MM.1S (cell line): Measurements from ENCODE around the gene GPR137B.

Experiments used
- DNase-seq: peaks from one replicate; pipeline ENCODE4 v3.0.0-alpha.2; 2015
- H2AFZ ChIP-seq: fragments of 300-600 bp; sonication (generic); 2 replicates; pipeline ENCODE4 v1.6.0; 2016; ENCODE audit warnings: antibody characterized with exemption, low read length
- H3F3A ChIP-seq: fragments of 300-600 bp; sonication (generic); 2 replicates; pipeline ENCODE4 v1.6.1; 2016; ENCODE audit warnings: mild to moderate bottlenecking, antibody characterized with exemption, low read length, moderate library complexity, mixed read lengths; ENCODE audit not compliant: insufficient read depth
- H3K27ac ChIP-seq: fragments of 300-600 bp; sonication (generic); 2 replicates; pipeline ENCODE4 v1.5.1; 2016; ENCODE audit warnings: mild to moderate bottlenecking, low read length
- H3K27me3 ChIP-seq: fragments of 300-600 bp; sonication (generic); replicated peaks from 2 replicates; pipeline ENCODE4 v1.6.0; 2016; ENCODE audit warnings: low read length; ENCODE audit not compliant: insufficient read depth
- H3K36me3 ChIP-seq: fragments of 300-600 bp; sonication (generic); replicated peaks from 2 replicates; pipeline ENCODE4 v1.6.1; 2016; ENCODE audit warnings: mild to moderate bottlenecking, low read length, mixed read lengths; ENCODE audit not compliant: insufficient read depth
- H3K4me1 ChIP-seq: fragments of 300-600 bp; sonication (generic); 2 replicates; pipeline ENCODE4 v1.6.1; 2016; ENCODE audit warnings: low read length, mixed read lengths
- H3K4me2 ChIP-seq: fragments of 300-600 bp; sonication (generic); 2 replicates; pipeline ENCODE4 v1.6.0; 2016; ENCODE audit warnings: low read depth, low read length
- H3K4me3 ChIP-seq: fragments of 300-600 bp; sonication (generic); 2 replicates; pipeline ENCODE4 v1.5.1; 2016; ENCODE audit warnings: low read length, mixed read lengths
- H3K79me2 ChIP-seq: fragments of 300-600 bp; sonication (generic); 2 replicates; pipeline ENCODE4 v1.6.1; 2016; ENCODE audit warnings: mixed run types, low read length, mixed read lengths
- H3K9ac ChIP-seq: fragments of 300-600 bp; sonication (generic); 2 replicates; pipeline ENCODE4 v1.6.1; 2016; ENCODE audit warnings: low read length, mixed read lengths
- H3K9me2 ChIP-seq: fragments of 300-600 bp; sonication (generic); replicated peaks from 2 replicates; pipeline ENCODE4 v1.6.1; 2016; ENCODE audit warnings: mild to moderate bottlenecking, low read length, mixed read lengths; ENCODE audit not compliant: insufficient read depth
- H3K9me3 ChIP-seq: fragments of 300-600 bp; sonication (generic); replicated peaks from 2 replicates; pipeline ENCODE4 v1.6.1; 2016; ENCODE audit warnings: mild to moderate bottlenecking, low read length, mixed read lengths; ENCODE audit not compliant: insufficient read depth
- H4K20me1 ChIP-seq: fragments of 300-600 bp; sonication (generic); 2 replicates; pipeline ENCODE4 v1.6.1; 2016; ENCODE audit warnings: mild to moderate bottlenecking, low read length, moderate library complexity, mixed read lengths; ENCODE audit not compliant: insufficient read depth
- EZH2 ChIP-seq: fragments of 300-600 bp; sonication (generic); optimal IDR thresholded peaks from 2 replicates; pipeline ENCODE3; 2017; ENCODE audit warnings: low read depth, mild to moderate bottlenecking, antibody characterized with exemption, low read length, mixed read lengths
- EZH2phosphoT487 ChIP-seq: fragments of 300-600 bp; sonication (generic); IDR thresholded peaks from 2 replicates; pipeline ENCODE4 v1.6.1; 2018; ENCODE audit warnings: antibody characterized with exemption, low read length
- TF ChIP-seq, protein P1 (sequence below): fragments of 300-600 bp; sonication (generic); IDR thresholded peaks from 2 replicates; pipeline ENCODE4 v1.5.1; 2016; ENCODE audit warnings: antibody characterized with exemption, low read length, mixed read lengths

GPR137B gene

DNA sequence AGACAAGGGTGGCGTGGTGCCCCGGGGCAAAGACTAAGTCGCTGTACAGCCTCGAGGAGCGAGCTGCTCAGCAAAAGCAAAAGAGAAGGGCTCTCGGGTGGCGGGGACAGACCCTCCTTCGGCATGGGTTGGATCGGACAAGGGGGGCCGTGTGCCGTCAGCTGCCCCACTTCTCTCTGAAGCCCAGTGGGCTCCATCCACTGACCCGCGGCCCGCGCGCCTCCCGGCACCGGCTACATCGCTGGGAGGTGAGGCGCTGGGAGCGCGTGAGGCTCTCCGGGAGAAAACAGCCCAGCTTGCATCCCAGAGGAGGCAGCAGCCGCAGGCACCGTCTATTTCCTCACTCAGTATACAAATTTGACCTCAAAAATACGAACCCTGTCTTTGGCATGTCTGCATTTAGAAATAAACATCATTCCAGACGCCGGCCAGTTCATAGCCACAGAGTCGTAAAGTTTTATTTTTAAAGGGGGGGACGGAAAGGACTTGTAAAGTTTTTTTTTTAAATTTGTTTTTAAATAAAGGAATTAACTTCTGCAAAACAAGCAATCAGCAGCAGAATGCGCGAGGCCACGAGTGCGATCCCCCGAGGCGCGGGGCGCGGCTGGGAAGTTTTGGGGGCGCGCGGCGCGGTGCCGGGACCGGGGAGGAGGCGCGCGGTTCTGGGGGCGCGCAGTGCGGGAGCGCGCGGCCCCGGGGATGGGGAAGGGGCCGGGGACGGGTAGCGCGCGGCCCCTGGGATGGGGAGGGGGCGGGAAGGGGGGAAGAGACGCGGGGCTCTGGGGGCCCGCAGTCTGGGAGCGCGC is 689 bp upstream of the GPR137B start:
- Histone ChIP-seq H3K4me3 (no peak overlapping the region), H4K20me1 (no peaks in the 10 kb centered on the region), H3K27ac (no peak overlapping the region), H3K27me3 (peaks cover 46% of the 10 kb centered on the region), H3K9me3 (no peaks in the 10 kb centered on the region), H3K9ac (no peak overlapping the region), H3K4me1 (no peaks in the 10 kb centered on the region), H3K4me2 (no peak overlapping the region), H3K9me2 (no peaks in the 10 kb centered on the region), H3F3A (no peaks in the 10 kb centered on the region), H2AFZ (no peak overlapping the region), H3K36me3 (no peaks in the 10 kb centered on the region), H3K79me2 (no peaks in the 10 kb centered on the region)
- no peak for TF ChIP-seq EZH2phosphoT487
- TF ChIP-seq, protein P1, sequence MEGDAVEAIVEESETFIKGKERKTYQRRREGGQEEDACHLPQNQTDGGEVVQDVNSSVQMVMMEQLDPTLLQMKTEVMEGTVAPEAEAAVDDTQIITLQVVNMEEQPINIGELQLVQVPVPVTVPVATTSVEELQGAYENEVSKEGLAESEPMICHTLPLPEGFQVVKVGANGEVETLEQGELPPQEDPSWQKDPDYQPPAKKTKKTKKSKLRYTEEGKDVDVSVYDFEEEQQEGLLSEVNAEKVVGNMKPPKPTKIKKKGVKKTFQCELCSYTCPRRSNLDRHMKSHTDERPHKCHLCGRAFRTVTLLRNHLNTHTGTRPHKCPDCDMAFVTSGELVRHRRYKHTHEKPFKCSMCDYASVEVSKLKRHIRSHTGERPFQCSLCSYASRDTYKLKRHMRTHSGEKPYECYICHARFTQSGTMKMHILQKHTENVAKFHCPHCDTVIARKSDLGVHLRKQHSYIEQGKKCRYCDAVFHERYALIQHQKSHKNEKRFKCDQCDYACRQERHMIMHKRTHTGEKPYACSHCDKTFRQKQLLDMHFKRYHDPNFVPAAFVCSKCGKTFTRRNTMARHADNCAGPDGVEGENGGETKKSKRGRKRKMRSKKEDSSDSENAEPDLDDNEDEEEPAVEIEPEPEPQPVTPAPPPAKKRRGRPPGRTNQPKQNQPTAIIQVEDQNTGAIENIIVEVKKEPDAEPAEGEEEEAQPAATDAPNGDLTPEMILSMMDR: no peak
- no peak for TF ChIP-seq EZH2
- DNase-seq: no peak

DNA sequence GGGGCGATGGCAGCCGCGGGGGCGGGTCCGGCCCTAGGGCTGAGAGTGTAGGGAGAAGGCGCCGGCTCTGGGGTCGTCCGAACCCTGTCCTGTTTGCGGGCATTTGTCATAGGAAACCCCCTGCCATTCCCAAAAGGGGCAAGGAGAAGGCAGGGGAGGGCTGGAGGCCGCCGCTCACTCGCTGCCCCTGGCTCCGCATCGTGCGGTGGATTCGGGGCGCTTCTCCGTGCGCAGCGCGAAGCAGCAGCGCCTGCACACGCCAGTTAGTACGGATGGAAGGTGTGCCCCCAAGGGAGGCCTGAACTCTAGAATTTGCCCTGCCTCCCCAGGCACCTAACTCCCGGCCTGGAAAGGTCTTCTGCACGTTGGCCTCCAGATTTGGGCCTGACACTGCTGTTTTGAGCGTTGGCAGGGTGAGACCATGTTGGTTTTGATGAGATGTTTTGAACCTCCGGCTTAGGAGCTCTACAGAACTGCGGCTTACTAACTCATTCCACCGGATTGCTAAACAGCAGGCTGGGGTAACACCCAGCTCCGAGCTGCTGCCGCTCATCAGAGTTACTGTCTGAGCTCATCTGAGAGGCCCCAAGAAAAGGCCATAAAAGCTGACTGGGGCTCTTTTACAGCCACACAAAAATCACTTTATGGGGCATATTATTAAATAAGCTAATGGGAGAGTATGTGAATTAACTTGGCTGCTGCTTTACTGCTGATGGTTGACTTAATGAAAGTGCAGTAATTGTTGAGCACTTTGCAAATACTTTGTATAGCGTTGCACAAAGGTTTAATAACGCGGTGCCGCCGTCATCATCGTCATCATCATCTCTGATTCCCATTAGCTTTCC is 987 bp downstream of the GPR137B start:
- TF ChIP-seq, protein P1: no peak
- TF ChIP-seq EZH2phosphoT487: no peak
- no peak for TF ChIP-seq EZH2
- H4K20me1 ChIP-seq: no peaks in the 10 kb centered on the region
- no peaks in the 10 kb centered on the region for H3K9me3 ChIP-seq
- no peaks in the 10 kb centered on the region for H3F3A ChIP-seq
- no peak overlapping the region for H3K4me2 ChIP-seq
- no peak overlapping the region for H3K4me3 ChIP-seq
- no peaks in the 10 kb centered on the region for H3K9me2 ChIP-seq
- H3K4me1 ChIP-seq: no peaks in the 10 kb centered on the region
- no peaks in the 10 kb centered on the region for H3K36me3 ChIP-seq
- H3K9ac ChIP-seq: no peak overlapping the region
- no peak overlapping the region for H3K27ac ChIP-seq
- peaks cover 55% of the 10 kb centered on the region for H3K27me3 ChIP-seq
- H3K79me2 ChIP-seq: no peaks in the 10 kb centered on the region
- DNase-seq: no peak
- no peak overlapping the region for H2AFZ ChIP-seq

GRCh38 chr1:236144033-236144432 is 1.7 kb downstream of the GPR137B start:
- Histone ChIP-seq H2AFZ (no peak overlapping the region), H4K20me1 (no peaks in the 10 kb centered on the region), H3K4me1 (no peaks in the 10 kb centered on the region), H3K9me3 (no peaks in the 10 kb centered on the region), H3F3A (no peaks in the 10 kb centered on the region), H3K9me2 (no peaks in the 10 kb centered on the region), H3K79me2 (no peaks in the 10 kb centered on the region), H3K4me3 (no peak overlapping the region), H3K9ac (no peak overlapping the region), H3K36me3 (no peaks in the 10 kb centered on the region), H3K4me2 (no peak overlapping the region), H3K27ac (no peak overlapping the region), H3K27me3 (peaks cover 55% of the 10 kb centered on the region)
- TF ChIP-seq EZH2phosphoT487 (no peak), EZH2 (no peak)
- TF ChIP-seq, protein P1: no peak
- no peak for DNase-seq
